Liver (tissue), 3 donors: ENCODE data around the gene NR3C1.

Experiments used
- ATF3 ChIP-seq: IDR thresholded peaks from 2 replicates; pipeline ENCODE4 v1.6.1; 2016; ENCODE audit warnings: antibody characterized with exemption
- EGR1 ChIP-seq, 2 donors: IDR thresholded peaks; 2 replicates each; pipeline ENCODE4 v1.6.1; 2016 to 2018; ENCODE audit warnings: antibody characterized with exemption in 2 of 2, low read depth in 2 of 2
- FOXA1 ChIP-seq: IDR thresholded peaks from 2 replicates; pipeline ENCODE4 v1.6.1; 2016; ENCODE audit warnings: antibody characterized with exemption
- FOXA2 ChIP-seq: IDR thresholded peaks from 2 replicates; pipeline ENCODE4 v1.6.1; 2016; ENCODE audit warnings: antibody characterized with exemption
- GABPA ChIP-seq, 2 donors: IDR thresholded peaks in 1 of 2; conservative IDR thresholded peaks in 1 of 2; 2 replicates each; pipeline ENCODE4 v1.6.1; 2016; ENCODE audit warnings: antibody characterized with exemption in 2 of 2, mild to moderate bottlenecking in 1 of 2, moderate library complexity in 1 of 2
- JUND ChIP-seq, 2 donors: IDR thresholded peaks; 2 replicates each; pipeline ENCODE4 v1.6.1; 2016; ENCODE audit warnings: antibody characterized with exemption in 2 of 2
- MAX ChIP-seq: IDR thresholded peaks from 2 replicates; pipeline ENCODE4 v1.6.1; 2016; ENCODE audit warnings: antibody characterized with exemption
- RAD21 ChIP-seq, 2 donors: IDR thresholded peaks; 2 replicates each; pipeline ENCODE4 v1.6.1; 2016; ENCODE audit warnings: antibody characterized with exemption in 2 of 2, mild to moderate bottlenecking in 2 of 2
- SP1 ChIP-seq: IDR thresholded peaks from 2 replicates; pipeline ENCODE4 v1.6.1; 2018; ENCODE audit warnings: antibody characterized with exemption, mild to moderate bottlenecking
- TAF1 ChIP-seq: conservative IDR thresholded peaks from 2 replicates; pipeline ENCODE4 v1.6.1; 2016; ENCODE audit warnings: antibody characterized with exemption, mild to moderate bottlenecking
- YY1 ChIP-seq: IDR thresholded peaks from 2 replicates; pipeline ENCODE4 v1.6.1; 2016; ENCODE audit warnings: antibody characterized with exemption, mild to moderate bottlenecking
- TF ChIP-seq, protein P1 (sequence below): IDR thresholded peaks from 2 replicates; pipeline ENCODE4 v1.6.1; 2016; ENCODE audit warnings: antibody characterized with exemption
- TF ChIP-seq, protein P2 (sequence below): fragments of 150-350 bp; IDR thresholded peaks from 2 replicates; pipeline ENCODE4 v1.5.1; 2017; ENCODE audit warnings: improper control_type of control experiment, low read depth, low read length; ENCODE audit not compliant: missing input control
- TF ChIP-seq, protein P3 (sequence below): IDR thresholded peaks from 2 replicates; pipeline ENCODE4 v1.6.1; 2016; ENCODE audit warnings: antibody characterized with exemption, mild to moderate bottlenecking
- donor health status: healthy.
- donor health status: healthy.

DNA sequence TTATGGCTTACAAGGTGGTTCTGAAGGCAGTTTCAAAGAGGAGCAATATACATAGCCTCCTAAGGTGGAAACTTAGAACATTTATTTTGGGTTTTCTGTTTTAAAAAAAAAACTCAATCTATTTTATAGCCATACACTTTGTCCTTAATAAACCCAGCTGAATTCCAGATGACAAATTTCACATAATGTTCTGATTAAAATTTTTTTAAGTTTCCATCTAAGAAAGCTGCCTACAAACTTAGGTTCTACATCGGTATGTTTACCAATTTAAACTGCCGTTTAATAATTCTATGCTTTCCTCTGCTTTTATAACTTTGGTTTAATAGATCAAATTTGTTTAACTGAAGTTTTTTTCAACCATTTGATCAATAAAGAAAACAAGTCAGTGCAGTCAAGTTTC lies 12.5 kb downstream of the NR3C1 start:
- TF ChIP-seq, protein P1, sequence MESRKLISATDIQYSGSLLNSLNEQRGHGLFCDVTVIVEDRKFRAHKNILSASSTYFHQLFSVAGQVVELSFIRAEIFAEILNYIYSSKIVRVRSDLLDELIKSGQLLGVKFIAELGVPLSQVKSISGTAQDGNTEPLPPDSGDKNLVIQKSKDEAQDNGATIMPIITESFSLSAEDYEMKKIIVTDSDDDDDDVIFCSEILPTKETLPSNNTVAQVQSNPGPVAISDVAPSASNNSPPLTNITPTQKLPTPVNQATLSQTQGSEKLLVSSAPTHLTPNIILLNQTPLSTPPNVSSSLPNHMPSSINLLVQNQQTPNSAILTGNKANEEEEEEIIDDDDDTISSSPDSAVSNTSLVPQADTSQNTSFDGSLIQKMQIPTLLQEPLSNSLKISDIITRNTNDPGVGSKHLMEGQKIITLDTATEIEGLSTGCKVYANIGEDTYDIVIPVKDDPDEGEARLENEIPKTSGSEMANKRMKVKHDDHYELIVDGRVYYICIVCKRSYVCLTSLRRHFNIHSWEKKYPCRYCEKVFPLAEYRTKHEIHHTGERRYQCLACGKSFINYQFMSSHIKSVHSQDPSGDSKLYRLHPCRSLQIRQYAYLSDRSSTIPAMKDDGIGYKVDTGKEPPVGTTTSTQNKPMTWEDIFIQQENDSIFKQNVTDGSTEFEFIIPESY: no peak
- TF ChIP-seq, protein P2, sequence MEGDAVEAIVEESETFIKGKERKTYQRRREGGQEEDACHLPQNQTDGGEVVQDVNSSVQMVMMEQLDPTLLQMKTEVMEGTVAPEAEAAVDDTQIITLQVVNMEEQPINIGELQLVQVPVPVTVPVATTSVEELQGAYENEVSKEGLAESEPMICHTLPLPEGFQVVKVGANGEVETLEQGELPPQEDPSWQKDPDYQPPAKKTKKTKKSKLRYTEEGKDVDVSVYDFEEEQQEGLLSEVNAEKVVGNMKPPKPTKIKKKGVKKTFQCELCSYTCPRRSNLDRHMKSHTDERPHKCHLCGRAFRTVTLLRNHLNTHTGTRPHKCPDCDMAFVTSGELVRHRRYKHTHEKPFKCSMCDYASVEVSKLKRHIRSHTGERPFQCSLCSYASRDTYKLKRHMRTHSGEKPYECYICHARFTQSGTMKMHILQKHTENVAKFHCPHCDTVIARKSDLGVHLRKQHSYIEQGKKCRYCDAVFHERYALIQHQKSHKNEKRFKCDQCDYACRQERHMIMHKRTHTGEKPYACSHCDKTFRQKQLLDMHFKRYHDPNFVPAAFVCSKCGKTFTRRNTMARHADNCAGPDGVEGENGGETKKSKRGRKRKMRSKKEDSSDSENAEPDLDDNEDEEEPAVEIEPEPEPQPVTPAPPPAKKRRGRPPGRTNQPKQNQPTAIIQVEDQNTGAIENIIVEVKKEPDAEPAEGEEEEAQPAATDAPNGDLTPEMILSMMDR: no peak
- TF ChIP-seq RAD21 (IDR thresholded peaks at IDR 0.05) (no peak), YY1 (no peak), FOXA2 (no peak), ATF3 (no peak), MAX (no peak), TAF1 (no peak), JUND (IDR thresholded peaks at IDR 0.05) (no peak), FOXA1 (no peak), GABPA (IDR thresholded peaks at IDR 0.05 in 1 of 2, conservative IDR thresholded peaks at IDR 0.05 in 1 of 2) (no peak), EGR1 (IDR thresholded peaks at IDR 0.05; ENCODE audit: low read depth in 2 of 2) (no peak), SP1 (no peak)
- TF ChIP-seq, protein P3, sequence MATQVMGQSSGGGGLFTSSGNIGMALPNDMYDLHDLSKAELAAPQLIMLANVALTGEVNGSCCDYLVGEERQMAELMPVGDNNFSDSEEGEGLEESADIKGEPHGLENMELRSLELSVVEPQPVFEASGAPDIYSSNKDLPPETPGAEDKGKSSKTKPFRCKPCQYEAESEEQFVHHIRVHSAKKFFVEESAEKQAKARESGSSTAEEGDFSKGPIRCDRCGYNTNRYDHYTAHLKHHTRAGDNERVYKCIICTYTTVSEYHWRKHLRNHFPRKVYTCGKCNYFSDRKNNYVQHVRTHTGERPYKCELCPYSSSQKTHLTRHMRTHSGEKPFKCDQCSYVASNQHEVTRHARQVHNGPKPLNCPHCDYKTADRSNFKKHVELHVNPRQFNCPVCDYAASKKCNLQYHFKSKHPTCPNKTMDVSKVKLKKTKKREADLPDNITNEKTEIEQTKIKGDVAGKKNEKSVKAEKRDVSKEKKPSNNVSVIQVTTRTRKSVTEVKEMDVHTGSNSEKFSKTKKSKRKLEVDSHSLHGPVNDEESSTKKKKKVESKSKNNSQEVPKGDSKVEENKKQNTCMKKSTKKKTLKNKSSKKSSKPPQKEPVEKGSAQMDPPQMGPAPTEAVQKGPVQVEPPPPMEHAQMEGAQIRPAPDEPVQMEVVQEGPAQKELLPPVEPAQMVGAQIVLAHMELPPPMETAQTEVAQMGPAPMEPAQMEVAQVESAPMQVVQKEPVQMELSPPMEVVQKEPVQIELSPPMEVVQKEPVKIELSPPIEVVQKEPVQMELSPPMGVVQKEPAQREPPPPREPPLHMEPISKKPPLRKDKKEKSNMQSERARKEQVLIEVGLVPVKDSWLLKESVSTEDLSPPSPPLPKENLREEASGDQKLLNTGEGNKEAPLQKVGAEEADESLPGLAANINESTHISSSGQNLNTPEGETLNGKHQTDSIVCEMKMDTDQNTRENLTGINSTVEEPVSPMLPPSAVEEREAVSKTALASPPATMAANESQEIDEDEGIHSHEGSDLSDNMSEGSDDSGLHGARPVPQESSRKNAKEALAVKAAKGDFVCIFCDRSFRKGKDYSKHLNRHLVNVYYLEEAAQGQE: no peak
